Left renal pelvis (tissue), 4 donors: ENCODE measurements around the gene C1orf198. TPM values are rescaled to one million over a fixed set of nuclear protein-coding genes. Genes with fewer than 3 reads are reported as not detected.

Experiments used
- DNase-seq, 4 donors: peaks; one replicate each; pipeline ENCODE4 v3.0.0-alpha.2; 2013; ENCODE audit warnings: low read depth in 4 of 4, low spot score in 3 of 4
- polyA plus RNA-seq, 4 donors: library from polyadenylated mRNA; unstranded; fragments of 120-200 nt; gene quantifications; one replicate each; pipeline ENCODE4 v1.2.1, GENCODE V29; 2013; ENCODE audit not compliant: insufficient read length in 4 of 4

Gene C1orf198
- polyA plus RNA-seq, 4 donors: 82.5 to 152 (median 93.1) TPM

GRCh38 chr1:230791986-230792564, 76.2 kb downstream of the C1orf198 start:
- DNase-seq: no peak

- DNase-seq: no peak
Measured at GRCh38 chr1:230790026-230790425, 78.3 kb downstream of the C1orf198 start.

DNA sequence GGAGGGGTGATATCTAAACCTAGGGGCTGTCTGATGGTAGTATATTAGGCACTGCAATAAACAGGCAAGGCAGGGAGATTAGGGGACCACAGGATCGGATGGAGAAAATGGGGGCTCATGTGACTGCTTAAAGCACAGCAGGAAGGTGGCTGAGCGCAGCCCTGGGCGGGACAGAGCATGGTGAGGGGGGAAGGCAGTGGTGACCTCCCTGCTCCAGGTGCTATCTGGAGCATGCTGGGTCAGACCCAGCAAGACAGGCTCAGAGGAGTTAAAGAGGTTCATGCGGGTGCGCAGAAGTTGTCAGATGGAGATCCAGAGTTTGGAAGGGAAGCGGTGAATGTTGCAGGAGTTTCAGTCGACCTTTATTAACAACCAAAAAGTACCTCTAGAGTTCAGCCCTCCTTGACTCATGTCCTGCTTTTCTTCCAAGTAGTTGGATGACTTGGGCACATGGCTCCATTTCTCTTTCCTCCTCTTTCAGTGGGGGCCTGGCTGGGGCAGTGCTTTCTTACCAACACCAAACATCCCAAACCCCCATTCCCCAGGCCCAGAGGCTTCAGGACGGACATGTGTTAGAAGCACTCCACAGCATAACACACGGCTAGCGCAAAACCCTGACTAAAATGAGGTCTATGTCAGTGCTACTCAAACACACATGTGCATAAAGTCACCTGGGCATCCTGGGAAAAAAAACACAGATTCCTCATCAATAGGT, 79.6 kb downstream of the C1orf198 start:
- no peak for DNase-seq

DNA sequence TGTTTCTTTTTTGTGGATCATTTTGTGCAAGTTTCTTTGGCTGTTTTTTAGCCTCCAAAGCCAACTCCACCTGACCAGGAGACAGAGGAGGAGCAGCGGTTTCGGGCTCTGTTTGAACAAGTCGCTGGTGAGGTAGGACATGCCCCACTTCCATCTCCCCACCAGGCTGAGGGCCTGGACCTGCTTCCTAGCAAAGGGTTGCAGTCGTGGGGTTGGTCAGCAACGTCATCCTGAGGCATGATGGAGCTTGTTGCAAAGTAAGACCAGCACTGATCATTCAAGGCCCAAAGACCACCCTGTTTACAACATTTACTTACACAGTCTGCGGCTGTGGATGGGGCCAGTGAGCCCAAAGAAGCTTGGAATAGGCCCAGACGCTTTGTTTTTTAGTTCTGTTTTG, 80.8 kb downstream of the C1orf198 start:
- no peak for DNase-seq

Other genes starting within 250 kb of the C1orf198 start
- gene COG2, start 226.0 kb downstream of the C1orf198 start, polyA plus RNA-seq: 10 to 100 TPM; 21.3 to 40.1 (median 33.4) TPM
- 10 to 100 TPM; 12.0 to 41.5 (median 17.8) TPM for gene AGT, start 154.4 kb downstream of the C1orf198 start, polyA plus RNA-seq
- gene CAPN9, start 121.1 kb downstream of the C1orf198 start, polyA plus RNA-seq: 1 to 10 TPM in 2 of 4 donors, under 1 TPM in 2; 0.57 to 2.3 (median 0.88) TPM
- gene TTC13, start 110.3 kb upstream of the C1orf198 start, polyA plus RNA-seq: 10 to 100 TPM; 18.1 to 26.0 (median 23.1) TPM
- 10 to 100 TPM; 22.9 to 34.7 (median 26.5) TPM for gene ARV1, start 110.6 kb upstream of the C1orf198 start, polyA plus RNA-seq
- gene FAM89A, start 171.7 kb upstream of the C1orf198 start, polyA plus RNA-seq: 10 to 100 TPM; 16.2 to 19.4 (median 16.7) TPM